ENCODE measurements around the gene NEK6. TPM values are rescaled to one million over a fixed set of nuclear protein-coding genes. Genes with fewer than 3 reads are reported as not detected.

The NEK6 gene
- total and polyA plus RNA-seq, 12 donors, result 4.0 to 27.2 (median 15.1) TPM

Other genes starting within 250 kb of the NEK6 start
- gene LHX2, start 246.2 kb upstream of the NEK6 start, total RNA-seq, result under 1 TPM in 2 of 9 donors, not detected in 7; 0.06 to 0.37 TPM
- under 1 TPM in 1 of 3 donors, not detected in 2; 0.24 TPM for gene LHX2, start 246.2 kb upstream of the NEK6 start, polyA plus RNA-seq
- gene PSMB7, start 157.5 kb downstream of the NEK6 start, total RNA-seq, result 100 to 1,000 TPM; 107 to 427 (median 155) TPM
- 100 to 1,000 TPM; 132 to 376 (median 304) TPM for gene PSMB7, start 157.5 kb downstream of the NEK6 start, polyA plus RNA-seq
- gene ADGRD2, start 192.5 kb downstream of the NEK6 start, total RNA-seq, result 1 to 10 TPM in 1 of 9 donors, under 1 TPM in 4, not detected in 4; 0.29 to 4.4 (median 0.39) TPM
- gene ADGRD2, start 192.5 kb downstream of the NEK6 start, polyA plus RNA-seq, result 1 to 10 TPM in 1 of 3 donors, under 1 TPM in 2; 0.16 to 1.0 (median 0.53) TPM
- 100 to 1,000 TPM; 167 to 637 (median 207) TPM for gene NR5A1, start 249.4 kb downstream of the NEK6 start, total RNA-seq
- 100 to 1,000 TPM; 110 to 312 (median 225) TPM for gene NR5A1, start 249.4 kb downstream of the NEK6 start, polyA plus RNA-seq

Measured in adrenal gland (tissue), 12 donors.